GM23338 (cell line): ENCODE measurements around the gene AKIRIN2. TPM values are rescaled to one million over a fixed set of nuclear protein-coding genes. Genes with fewer than 3 reads are reported as not detected.

Experiments used
- ATAC-seq: fragments of 200-7000 bp; cut with Tn5 transposase; 3 replicates; pipeline ENCODE4 v1.9.1; 2020
- DNase-seq: peaks from one replicate; pipeline ENCODE4 v3.0.0-alpha.2; 2015; ENCODE audit warnings: low spot score
- H2AFZ ChIP-seq: fragments of 200-600 bp; sonication (generic); 2 replicates; pipeline ENCODE4 v1.8.0; 2016; ENCODE audit warnings: antibody characterized with exemption, mild to moderate bottlenecking, moderate library complexity
- H3F3A ChIP-seq: fragments of 200-600 bp; sonication (generic); replicated peaks from 2 replicates; pipeline ENCODE4 v1.8.0; 2017; ENCODE audit warnings: antibody characterized with exemption, mixed run types, low read depth
- H3K27ac ChIP-seq: fragments of 200-600 bp; sonication (generic); 2 replicates; pipeline ENCODE4 v1.6.1; 2016; ENCODE audit warnings: low read depth
- H3K27me3 ChIP-seq: fragments of 200-600 bp; sonication (generic); 2 replicates; pipeline ENCODE4 v1.8.0; 2016; ENCODE audit warnings: mild to moderate bottlenecking, mixed run types, moderate library complexity; ENCODE audit not compliant: insufficient read depth
- H3K36me3 ChIP-seq: fragments of 200-600 bp; sonication (generic); 2 replicates; pipeline ENCODE4 v1.8.0; 2016; ENCODE audit warnings: mild to moderate bottlenecking; ENCODE audit not compliant: insufficient read depth
- H3K4me1 ChIP-seq: fragments of 200-600 bp; sonication (generic); 2 replicates; pipeline ENCODE4 v1.8.0; 2016; ENCODE audit warnings: mild to moderate bottlenecking, moderate library complexity; ENCODE audit not compliant: insufficient read depth
- H3K4me2 ChIP-seq: fragments of 200-600 bp; sonication (generic); 2 replicates; pipeline ENCODE4 v1.7.1; 2017; ENCODE audit warnings: mixed run types
- H3K4me3 ChIP-seq: fragments of 200-600 bp; sonication (generic); 2 replicates; pipeline ENCODE4 v1.6.1; 2016; ENCODE audit warnings: mixed run types
- H3K79me2 ChIP-seq: fragments of 200-600 bp; sonication (generic); replicated peaks from 2 replicates; pipeline ENCODE4 v1.8.0; 2017; ENCODE audit warnings: mild to moderate bottlenecking; ENCODE audit not compliant: insufficient read depth
- H3K9me2 ChIP-seq: fragments of 200-600 bp; sonication (generic); 2 replicates; pipeline ENCODE4 v1.8.0; 2017; ENCODE audit not compliant: insufficient read depth
- H4K20me1 ChIP-seq: fragments of 200-600 bp; sonication (generic); replicated peaks from 2 replicates; pipeline ENCODE4 v1.8.0; 2017; ENCODE audit warnings: mild to moderate bottlenecking; ENCODE audit not compliant: insufficient read depth
- H3K27ac Mint-ChIP-seq: 2 replicates; pipeline ENCODE4 v1.8.0; 2020; ENCODE audit warnings: inconsistent platforms, mild to moderate bottlenecking, moderate library complexity, mixed read lengths
- H3K27me3 Mint-ChIP-seq: 3 replicates; pipeline ENCODE4 v1.8.0; 2022; ENCODE audit warnings: low read depth, mild to moderate bottlenecking, moderate library complexity, mixed read lengths, inconsistent platforms; ENCODE audit not compliant: insufficient read depth, poor library complexity
- H3K36me3 Mint-ChIP-seq: 3 replicates; pipeline ENCODE4 v1.8.0; 2021; ENCODE audit warnings: low read depth, mild to moderate bottlenecking, inconsistent platforms, moderate library complexity, mixed read lengths
- H3K4me1 Mint-ChIP-seq: 3 replicates; pipeline ENCODE4 v1.8.0; 2020; ENCODE audit warnings: mild to moderate bottlenecking, inconsistent platforms, mixed read lengths
- H3K4me3 Mint-ChIP-seq: 3 replicates; pipeline ENCODE4 v1.8.0; 2021; ENCODE audit warnings: moderate library complexity, mild to moderate bottlenecking, inconsistent platforms, mixed read lengths
- H3K9me3 Mint-ChIP-seq: 3 replicates; pipeline ENCODE4 v1.8.0; 2020; ENCODE audit warnings: moderate library complexity, mild to moderate bottlenecking, inconsistent platforms, mixed read lengths
- CREB1 ChIP-seq: fragments of 250-450 bp; sonication (Bioruptor Pico); IDR thresholded peaks from 2 replicates; pipeline ENCODE4 v1.5.0; 2020; ENCODE audit warnings: low read depth, mild to moderate bottlenecking, moderate library complexity
- EZH2 ChIP-seq: fragments of 200-600 bp; sonication (generic); IDR thresholded peaks from one replicate; pipeline ENCODE4 v1.8.0; 2017; ENCODE audit warnings: antibody characterized with exemption, mild to moderate bottlenecking, low read depth; ENCODE audit not compliant: unreplicated experiment
- EZH2phosphoT487 ChIP-seq: fragments of 200-600 bp; sonication (generic); IDR thresholded peaks from one replicate; pipeline ENCODE4 v1.8.1; 2018; ENCODE audit warnings: antibody characterized with exemption; ENCODE audit not compliant: unreplicated experiment
- JUNB ChIP-seq: IDR thresholded peaks from one replicate; pipeline ENCODE4 v1.6.1; 2016; ENCODE audit warnings: antibody characterized with exemption; ENCODE audit not compliant: unreplicated experiment
- NANOG ChIP-seq: IDR thresholded peaks from 2 replicates; pipeline ENCODE4 v1.6.1; 2016; ENCODE audit warnings: antibody characterized with exemption, borderline replicate concordance
- POLR2AphosphoS5 ChIP-seq: IDR thresholded peaks from 2 replicates; pipeline ENCODE4 v1.6.1; 2016; ENCODE audit warnings: antibody characterized with exemption, low read depth
- STAT1 ChIP-seq: IDR thresholded peaks from one replicate; pipeline ENCODE4 v1.6.1; 2016; ENCODE audit warnings: antibody characterized with exemption; ENCODE audit not compliant: unreplicated experiment
- ZNF331 ChIP-seq: fragments of 250-450 bp; sonication (Bioruptor Pico); IDR thresholded peaks from 2 replicates; pipeline ENCODE4 v1.5.0; 2020; ENCODE audit warnings: low read depth, mild to moderate bottlenecking, moderate library complexity
- polyA plus RNA-seq: library from polyadenylated mRNA; unstranded; fragments of >200 nt; fragmentation: Nextera tagmentation; extraction: Ambion mirVana; gene quantifications from 2 replicates; pipeline ENCODE4 v1.2.1, GENCODE V29; 2016
- total RNA-seq: library from RNA; depleted of rRNA; stranded (reverse); fragments of >200 nt; shearing (Covaris generic); gene quantifications from 2 replicates; pipeline ENCODE4 v1.2.3, GENCODE V29; 2014
- TF ChIP-seq, protein P1 (sequence below): IDR thresholded peaks from one replicate; pipeline ENCODE4 v1.6.1; 2018; ENCODE audit warnings: antibody characterized with exemption; ENCODE audit not compliant: unreplicated experiment
- TF ChIP-seq, protein P2 (sequence below), 2 experiments: fragments of 200-600 bp in 1 of 2; sonication (generic) in 1 of 2; conservative IDR thresholded peaks; 2 replicates each; pipeline versions ENCODE4 v1.5.1 to v1.6.1; 2016 to 2017; ENCODE audit warnings: antibody characterized with exemption in 2 of 2, low read depth in 2 of 2, mild to moderate bottlenecking in 2 of 2, moderate library complexity in 1 of 2

The AKIRIN2 gene
- total and polyA plus RNA-seq, 2 experiments from 2014 or later, result 62.1 to 98.1 TPM

GRCh38 chr6:87701676-87702588 lies at the start of gene AKIRIN2 (continued):
- no peak for TF ChIP-seq ZNF331 (CRISPR knock-in tag)

DNA sequence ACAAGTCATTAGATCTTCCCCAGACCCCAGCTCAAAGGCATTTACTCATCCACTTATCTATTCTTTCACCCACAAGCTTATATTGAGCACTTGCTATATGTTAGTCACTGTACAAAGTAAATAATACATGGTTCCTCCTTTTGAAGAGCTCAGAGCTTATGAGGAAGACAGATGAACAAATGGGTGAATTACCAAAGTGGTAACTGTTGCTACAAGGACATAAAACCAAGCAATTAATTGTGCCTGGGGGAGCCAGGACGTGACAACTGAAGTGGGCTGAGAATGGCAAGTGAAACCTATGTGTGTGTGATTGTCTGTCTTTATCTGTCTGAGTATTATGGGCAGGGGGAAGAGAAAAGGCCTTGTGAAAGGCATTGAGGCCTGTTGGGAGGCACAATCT lies 45.6 kb upstream of the AKIRIN2 start:
- Histone ChIP-seq H3K79me2 (no peaks in the 10 kb centered on the region), H3K36me3 (no peaks in the 10 kb centered on the region), H2AFZ (no peak overlapping the region), H3K4me2 (no peak overlapping the region), H3K4me3 (no peak overlapping the region), H3K9me2 (no peaks in the 10 kb centered on the region), H3K27me3 (no peaks in the 10 kb centered on the region), H3K27ac (no peak overlapping the region), H3K4me1 (no peaks in the 10 kb centered on the region), H4K20me1 (no peaks in the 10 kb centered on the region), H3F3A (no peaks in the 10 kb centered on the region)
- peaks cover 2% of the 10 kb centered on the region for H3K27me3 Mint-ChIP-seq
- no peak overlapping the region for H3K27ac Mint-ChIP-seq
- no peaks in the 10 kb centered on the region for H3K4me1 Mint-ChIP-seq
- TF ChIP-seq POLR2AphosphoS5, result no peak
- no peak for TF ChIP-seq CREB1 (CRISPR knock-in tag)
- TF ChIP-seq EZH2phosphoT487, result no peak
- TF ChIP-seq ZNF331 (CRISPR knock-in tag), result no peak
- TF ChIP-seq, protein P1, sequence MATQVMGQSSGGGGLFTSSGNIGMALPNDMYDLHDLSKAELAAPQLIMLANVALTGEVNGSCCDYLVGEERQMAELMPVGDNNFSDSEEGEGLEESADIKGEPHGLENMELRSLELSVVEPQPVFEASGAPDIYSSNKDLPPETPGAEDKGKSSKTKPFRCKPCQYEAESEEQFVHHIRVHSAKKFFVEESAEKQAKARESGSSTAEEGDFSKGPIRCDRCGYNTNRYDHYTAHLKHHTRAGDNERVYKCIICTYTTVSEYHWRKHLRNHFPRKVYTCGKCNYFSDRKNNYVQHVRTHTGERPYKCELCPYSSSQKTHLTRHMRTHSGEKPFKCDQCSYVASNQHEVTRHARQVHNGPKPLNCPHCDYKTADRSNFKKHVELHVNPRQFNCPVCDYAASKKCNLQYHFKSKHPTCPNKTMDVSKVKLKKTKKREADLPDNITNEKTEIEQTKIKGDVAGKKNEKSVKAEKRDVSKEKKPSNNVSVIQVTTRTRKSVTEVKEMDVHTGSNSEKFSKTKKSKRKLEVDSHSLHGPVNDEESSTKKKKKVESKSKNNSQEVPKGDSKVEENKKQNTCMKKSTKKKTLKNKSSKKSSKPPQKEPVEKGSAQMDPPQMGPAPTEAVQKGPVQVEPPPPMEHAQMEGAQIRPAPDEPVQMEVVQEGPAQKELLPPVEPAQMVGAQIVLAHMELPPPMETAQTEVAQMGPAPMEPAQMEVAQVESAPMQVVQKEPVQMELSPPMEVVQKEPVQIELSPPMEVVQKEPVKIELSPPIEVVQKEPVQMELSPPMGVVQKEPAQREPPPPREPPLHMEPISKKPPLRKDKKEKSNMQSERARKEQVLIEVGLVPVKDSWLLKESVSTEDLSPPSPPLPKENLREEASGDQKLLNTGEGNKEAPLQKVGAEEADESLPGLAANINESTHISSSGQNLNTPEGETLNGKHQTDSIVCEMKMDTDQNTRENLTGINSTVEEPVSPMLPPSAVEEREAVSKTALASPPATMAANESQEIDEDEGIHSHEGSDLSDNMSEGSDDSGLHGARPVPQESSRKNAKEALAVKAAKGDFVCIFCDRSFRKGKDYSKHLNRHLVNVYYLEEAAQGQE, result no peak
- no peak for TF ChIP-seq EZH2
- no peak for TF ChIP-seq NANOG
- TF ChIP-seq, protein P2, sequence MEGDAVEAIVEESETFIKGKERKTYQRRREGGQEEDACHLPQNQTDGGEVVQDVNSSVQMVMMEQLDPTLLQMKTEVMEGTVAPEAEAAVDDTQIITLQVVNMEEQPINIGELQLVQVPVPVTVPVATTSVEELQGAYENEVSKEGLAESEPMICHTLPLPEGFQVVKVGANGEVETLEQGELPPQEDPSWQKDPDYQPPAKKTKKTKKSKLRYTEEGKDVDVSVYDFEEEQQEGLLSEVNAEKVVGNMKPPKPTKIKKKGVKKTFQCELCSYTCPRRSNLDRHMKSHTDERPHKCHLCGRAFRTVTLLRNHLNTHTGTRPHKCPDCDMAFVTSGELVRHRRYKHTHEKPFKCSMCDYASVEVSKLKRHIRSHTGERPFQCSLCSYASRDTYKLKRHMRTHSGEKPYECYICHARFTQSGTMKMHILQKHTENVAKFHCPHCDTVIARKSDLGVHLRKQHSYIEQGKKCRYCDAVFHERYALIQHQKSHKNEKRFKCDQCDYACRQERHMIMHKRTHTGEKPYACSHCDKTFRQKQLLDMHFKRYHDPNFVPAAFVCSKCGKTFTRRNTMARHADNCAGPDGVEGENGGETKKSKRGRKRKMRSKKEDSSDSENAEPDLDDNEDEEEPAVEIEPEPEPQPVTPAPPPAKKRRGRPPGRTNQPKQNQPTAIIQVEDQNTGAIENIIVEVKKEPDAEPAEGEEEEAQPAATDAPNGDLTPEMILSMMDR (conservative IDR thresholded peaks at IDR 0.05; ENCODE audit: low read depth in 2 of 2), result no peak
- TF ChIP-seq STAT1, result no peak
- TF ChIP-seq JUNB, result no peak
- H3K4me3 Mint-ChIP-seq, result no peak overlapping the region
- peaks cover 10% of the 10 kb centered on the region; the same call in 2 of the 3 replicates for H3K9me3 Mint-ChIP-seq
- DNase-seq, result no peak
- no peak for ATAC-seq
- H3K36me3 Mint-ChIP-seq, result no peaks in the 10 kb centered on the region
